Thymus (tissue), 14 donors: ENCODE results near the gene OR6Q1. TPM values are rescaled to one million over a fixed set of nuclear protein-coding genes. Genes with fewer than 3 reads are reported as not detected.
"Not testable (repeated sequence)": the region's sequence is repeated elsewhere in the genome, so short reads cannot be mapped to it uniquely, and the experiment has no call there.

Experiments used
- DNase-seq, 9 donors: peaks; one replicate each; pipeline ENCODE4 v3.0.0-alpha.2; 2013; ENCODE audit warnings: low spot score in 9 of 9, low read depth in 6 of 9, missing footprints in 1 of 9
- H3K27ac ChIP-seq, 2 donors: one replicate each; pipeline ENCODE4 v1.5.1; 2013; ENCODE audit warnings: control low read depth in 1 of 2, low read depth in 1 of 2, low read length in 1 of 2, mild to moderate bottlenecking in 1 of 2, moderate library complexity in 1 of 2
- H3K27me3 ChIP-seq, 2 donors: one replicate each; pipeline ENCODE4 v1.5.1; 2013; ENCODE audit warnings: low read length in 1 of 2; ENCODE audit not compliant: control insufficient read depth in 2 of 2, insufficient read depth in 1 of 2
- H3K36me3 ChIP-seq, 2 donors: one replicate each; pipeline ENCODE4 v1.5.1; 2013; ENCODE audit warnings: low read length in 1 of 2, mild to moderate bottlenecking in 1 of 2, moderate library complexity in 1 of 2; ENCODE audit not compliant: control insufficient read depth in 2 of 2, insufficient read depth in 2 of 2
- H3K4me1 ChIP-seq, 2 donors: one replicate each; pipeline ENCODE4 v1.5.1; 2013; ENCODE audit warnings: low read length in 2 of 2; ENCODE audit not compliant: control insufficient read depth in 2 of 2, insufficient read depth in 2 of 2
- H3K4me3 ChIP-seq, 2 donors: one replicate each; pipeline ENCODE4 v1.5.1; 2013; ENCODE audit warnings: low read length in 2 of 2, control low read depth in 1 of 2, mild to moderate bottlenecking in 1 of 2
- H3K9me3 ChIP-seq, 2 donors: one replicate each; pipeline ENCODE4 v1.5.1; 2013; ENCODE audit warnings: low read length in 1 of 2, mild to moderate bottlenecking in 1 of 2; ENCODE audit not compliant: control insufficient read depth in 2 of 2, insufficient read depth in 1 of 2
- WGBS: extraction: QIAGEN DNeasy Blood & Tissue Kit; methylation state at CpG from one replicate; pipeline ENCODE4 v1.1.7; 2013; 5-methylcytosine and 5-hydroxymethylcytosine counted together
- long read RNA-seq, 10 donors: transcript quantifications; one replicate each; lab custom pipeline, GENCODE V29; 2026
- polyA plus RNA-seq: library from polyadenylated mRNA; stranded (reverse); fragments of 200-250 nt; gene quantifications from one replicate; pipeline ENCODE4 v1.2.3, GENCODE V29; 2013
- total RNA-seq: library from RNA; stranded (reverse); fragments of 120-200 nt; gene quantifications from one replicate; pipeline ENCODE4 v1.2.4, GENCODE V29; 2013
- donor health status: healthy.

OR6Q1 gene, protein sequence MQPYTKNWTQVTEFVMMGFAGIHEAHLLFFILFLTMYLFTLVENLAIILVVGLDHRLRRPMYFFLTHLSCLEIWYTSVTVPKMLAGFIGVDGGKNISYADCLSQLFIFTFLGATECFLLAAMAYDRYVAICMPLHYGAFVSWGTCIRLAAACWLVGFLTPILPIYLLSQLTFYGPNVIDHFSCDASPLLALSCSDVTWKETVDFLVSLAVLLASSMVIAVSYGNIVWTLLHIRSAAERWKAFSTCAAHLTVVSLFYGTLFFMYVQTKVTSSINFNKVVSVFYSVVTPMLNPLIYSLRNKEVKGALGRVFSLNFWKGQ
- total RNA-seq (not detected), polyA plus RNA-seq (not detected)
- long read RNA-seq, donor 1, result 0 reads
- long read RNA-seq, donor 2, result 0 reads
- long read RNA-seq, donor 3, result 0 reads
- long read RNA-seq, donor 4, result 0 reads
- long read RNA-seq, donor 5, result 0 reads
- long read RNA-seq, donor 6, result 0 reads
- long read RNA-seq, donor 7, result 0 reads
- long read RNA-seq, donor 8, result 0 reads
- long read RNA-seq, donor 9, result 0 reads
- long read RNA-seq, donor 10, result 0 reads

DNA sequence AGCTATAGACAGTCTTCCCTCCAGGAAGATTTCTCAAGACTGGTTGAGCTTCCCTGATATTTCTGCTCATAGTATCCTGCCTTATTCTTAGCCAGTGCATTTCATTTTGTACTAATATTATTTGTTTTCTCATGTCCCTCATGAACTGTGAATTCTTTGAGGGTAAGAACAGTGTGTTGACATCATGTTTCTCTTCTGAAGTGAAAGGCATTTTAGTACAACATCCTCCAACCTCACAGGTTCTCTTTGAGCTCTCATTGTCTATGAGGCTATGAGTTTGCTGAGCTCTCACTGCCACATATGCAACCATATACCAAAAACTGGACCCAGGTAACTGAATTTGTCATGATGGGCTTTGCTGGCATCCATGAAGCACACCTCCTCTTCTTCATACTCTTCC lies at the start of gene OR6Q1:
Gene OR6Q1 (plus strand): TSS at position 301 of the 400 bp plus-strand sequence. CDS start 0 bp downstream, at position 301.
- no peak for DNase-seq
- Histone ChIP-seq H3K4me3 (no peak within 1 kb of the TSS), H3K27me3 (no peaks in the 10 kb centered on the region), H3K9me3 (peaks cover 0 to 6% of the 10 kb centered on the region in 2 donors), H3K27ac (no peak within 1 kb of the TSS), H3K36me3 (no peaks in the 10 kb centered on the region), H3K4me1 (no peaks in the 10 kb centered on the region)

DNA sequence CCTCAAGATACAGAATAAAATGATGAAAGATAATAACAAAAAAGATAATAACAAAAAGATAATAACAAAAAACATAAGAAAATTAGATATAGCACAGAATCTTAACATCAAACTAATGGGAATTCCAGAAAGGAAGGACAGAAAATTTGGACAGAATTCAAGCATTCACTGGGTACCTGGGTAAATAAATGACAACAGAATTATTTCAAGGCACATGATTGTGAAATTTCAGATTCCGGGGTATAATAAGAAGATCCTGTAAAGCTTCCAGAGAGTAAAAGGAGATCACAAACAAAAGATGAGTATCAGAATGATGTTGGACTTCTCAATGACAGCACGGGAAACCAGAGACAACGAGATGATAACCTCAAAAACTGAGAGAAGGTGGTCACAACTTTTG lies 49.2 kb upstream of the OR6Q1 start:
- WGBS, result 87% methylated on average over 3 of the region's 3 CpGs
- Histone ChIP-seq H3K27me3 (no peaks in the 10 kb centered on the region), H3K27ac (no peak overlapping the region), H3K4me3 (no peak overlapping the region), H3K36me3 (no peaks in the 10 kb centered on the region), H3K4me1 (no peaks in the 10 kb centered on the region), H3K9me3 (no peaks in the 10 kb centered on the region)
- no peak for DNase-seq

DNA sequence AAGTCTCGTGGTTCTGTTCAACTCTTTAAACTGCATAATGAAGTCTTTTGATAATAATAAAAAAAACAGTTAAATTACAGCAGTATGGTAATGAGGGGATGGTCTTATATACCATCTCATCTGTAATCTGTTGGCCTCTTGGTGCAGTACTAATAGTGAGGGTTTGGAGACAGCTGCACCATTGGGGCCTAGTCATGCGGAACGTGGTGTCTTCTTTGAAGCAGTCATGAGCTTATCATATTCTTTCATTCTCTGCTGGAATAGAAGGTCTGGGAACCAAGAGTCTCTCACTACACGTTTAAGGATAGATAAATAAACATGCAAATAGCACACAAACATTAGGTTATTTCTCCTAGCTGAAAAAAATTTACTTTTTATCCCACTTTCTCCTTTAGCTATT lies 48.0 kb upstream of the OR6Q1 start:
- Histone ChIP-seq H3K36me3 (no peaks in the 10 kb centered on the region), H3K27ac (no peak overlapping the region), H3K4me3 (no peak overlapping the region), H3K27me3 (no peaks in the 10 kb centered on the region), H3K4me1 (no peaks in the 10 kb centered on the region), H3K9me3 (no peaks in the 10 kb centered on the region)
- whole genome bisulfite sequencing, result 83% methylated on average over 4 of the region's 4 CpGs
- DNase-seq, result no peak

DNA sequence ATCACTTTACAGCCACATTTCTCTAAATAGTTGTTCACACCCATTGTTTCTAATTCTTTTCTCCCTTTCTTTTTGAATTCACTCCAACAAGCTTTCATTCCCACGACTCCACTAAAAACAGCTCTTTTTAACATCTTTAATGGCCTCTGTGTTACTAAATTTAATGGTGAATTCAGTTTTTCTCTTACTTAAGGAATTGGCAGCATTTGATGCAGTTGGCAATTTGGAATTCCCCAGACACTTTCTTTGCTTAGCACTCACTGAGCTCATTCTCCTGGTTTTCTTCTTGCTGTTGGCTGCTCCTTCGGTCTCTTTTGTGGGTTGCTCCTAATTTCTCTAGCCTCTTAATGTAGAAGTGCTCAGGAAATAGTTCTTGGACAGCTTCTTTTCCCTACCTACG lies 47.6 kb upstream of the OR6Q1 start:
- Histone ChIP-seq H3K4me3 (no peak overlapping the region), H3K4me1 (no peaks in the 10 kb centered on the region), H3K27me3 (no peaks in the 10 kb centered on the region), H3K36me3 (no peaks in the 10 kb centered on the region), H3K27ac (no peak overlapping the region), H3K9me3 (no peaks in the 10 kb centered on the region)
- WGBS, result 87% methylated on average over 3 of the region's 3 CpGs
- no peak for DNase-seq

DNA sequence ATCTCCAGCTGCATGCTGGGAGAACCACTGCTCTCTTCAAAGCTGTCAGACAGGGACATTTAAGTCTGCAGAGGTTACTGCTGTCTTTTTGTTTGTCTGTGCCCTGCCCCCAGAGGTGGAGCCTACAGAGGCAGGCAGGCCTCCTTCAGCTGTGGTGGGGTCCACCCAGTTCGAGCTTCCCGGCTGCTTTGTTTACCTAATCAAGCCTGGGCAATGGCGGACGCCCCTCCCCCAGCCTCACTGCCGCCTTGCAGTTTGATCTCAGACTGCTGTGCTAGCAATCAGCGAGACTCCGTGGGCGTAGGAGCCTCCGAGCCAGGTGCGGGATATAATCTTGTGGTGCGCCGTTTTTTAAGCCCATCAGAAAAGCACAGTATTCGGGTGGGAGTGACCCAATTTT lies 31.2 kb upstream of the OR6Q1 start:
- not testable (repeated sequence) for H3K4me3 ChIP-seq
- 88% methylated on average over 13 of the region's 13 CpGs for WGBS

DNA sequence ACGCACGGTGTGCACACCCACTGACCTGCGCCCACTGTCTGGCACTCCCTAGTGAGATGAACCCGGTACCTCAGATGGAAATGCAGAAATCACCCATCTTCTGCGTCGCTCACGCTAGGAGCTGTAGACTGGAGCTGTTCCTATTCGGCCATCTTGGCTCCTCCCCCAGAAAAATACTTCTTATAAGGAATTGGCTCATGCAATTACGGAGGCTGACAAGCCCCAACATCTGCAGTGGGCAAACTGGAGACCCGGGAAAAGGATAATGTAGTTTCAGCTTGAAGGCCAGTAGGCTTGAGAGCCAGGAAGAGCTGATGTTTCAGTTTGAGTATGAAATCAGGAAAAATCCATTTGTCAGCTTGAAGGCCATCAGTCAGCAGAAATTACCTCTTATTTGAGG lies 30.7 kb upstream of the OR6Q1 start:
- not testable (repeated sequence) for H3K4me1 ChIP-seq, H3K36me3 ChIP-seq, H3K27ac ChIP-seq, DNase-seq, H3K4me3 ChIP-seq, H3K9me3 ChIP-seq, H3K27me3 ChIP-seq
- 90% methylated on average over 10 of the region's 10 CpGs for WGBS

More for the DNA sequence above, 31.2 kb upstream of the OR6Q1 start:
- not testable (repeated sequence) for H3K36me3 ChIP-seq, H3K27me3 ChIP-seq, H3K9me3 ChIP-seq, H3K27ac ChIP-seq, DNase-seq, H3K4me1 ChIP-seq

DNA sequence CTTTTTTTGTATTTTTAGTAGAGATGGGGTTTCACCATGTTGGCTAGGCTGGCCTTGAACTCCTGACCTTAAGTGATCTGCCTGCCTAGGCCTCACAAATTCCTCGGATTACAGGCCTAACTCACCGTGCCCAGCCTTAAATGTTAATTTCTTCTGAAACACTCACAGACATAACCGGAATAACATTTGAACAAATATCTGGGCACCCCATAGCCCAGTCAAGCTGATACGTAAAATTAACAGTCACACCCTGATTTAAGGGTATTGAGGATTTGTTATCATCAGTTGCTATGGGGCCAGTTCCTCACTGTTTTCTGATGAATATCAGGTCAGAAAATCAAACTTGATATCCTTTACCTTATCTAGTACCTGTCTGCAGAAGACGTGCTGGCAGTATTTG lies 30.1 kb upstream of the OR6Q1 start:
- H3K27ac ChIP-seq, result no peak overlapping the region
- H3K9me3 ChIP-seq, result no peaks in the 10 kb centered on the region
- no peaks in the 10 kb centered on the region for H3K4me1 ChIP-seq
- DNase-seq, result no peak
- no peak overlapping the region for H3K4me3 ChIP-seq
- no peaks in the 10 kb centered on the region for H3K36me3 ChIP-seq
- H3K27me3 ChIP-seq, result no peaks in the 10 kb centered on the region
- 77% methylated on average over 5 of the region's 5 CpGs for WGBS

DNA sequence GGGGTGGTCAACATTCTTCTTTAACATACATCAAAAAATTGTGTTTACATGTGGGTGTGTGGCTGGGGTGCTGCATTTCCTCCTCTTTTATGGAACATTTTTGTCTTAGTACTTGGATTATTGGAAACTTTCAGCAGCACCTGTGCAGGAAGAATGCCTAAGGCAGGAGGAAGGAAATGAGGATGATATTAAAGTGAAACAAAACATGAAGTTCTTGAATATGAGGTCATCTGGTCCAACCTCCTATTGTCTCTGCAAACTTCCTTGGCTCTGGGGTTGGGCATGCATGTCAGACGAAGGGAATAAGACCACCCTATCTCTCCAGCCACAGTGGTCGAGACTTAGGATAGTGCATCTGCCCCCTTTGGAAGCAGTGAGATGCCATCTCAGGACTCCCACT lies 27.7 kb upstream of the OR6Q1 start:
- H3K4me1 ChIP-seq, result no peaks in the 10 kb centered on the region
- no peak overlapping the region for H3K4me3 ChIP-seq
- no peaks in the 10 kb centered on the region for H3K36me3 ChIP-seq
- WGBS, result 75% methylated on average over 2 of the region's 2 CpGs
- no peak overlapping the region for H3K27ac ChIP-seq
- no peak for DNase-seq
- no peaks in the 10 kb centered on the region for H3K27me3 ChIP-seq
- H3K9me3 ChIP-seq, result no peaks in the 10 kb centered on the region

DNA sequence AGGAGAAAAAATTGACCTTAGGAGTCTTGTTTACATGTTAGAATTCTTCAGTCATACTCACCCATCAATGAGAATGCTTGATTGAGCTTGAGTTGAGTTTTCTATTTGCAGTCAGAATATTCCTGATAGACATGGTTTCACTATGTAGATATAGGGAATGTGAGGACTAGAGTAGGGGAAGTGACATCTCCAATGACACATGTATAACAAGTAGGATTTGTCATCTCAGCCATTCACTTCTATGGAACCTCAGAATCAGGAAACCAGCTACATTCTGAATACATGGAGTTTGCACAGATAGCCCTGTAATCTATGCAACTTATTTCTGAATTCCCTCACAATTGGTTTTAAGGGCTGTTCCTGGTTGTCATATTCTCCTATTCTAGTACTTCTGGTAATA lies 27.2 kb upstream of the OR6Q1 start:
- no peaks in the 10 kb centered on the region for H3K36me3 ChIP-seq
- no peaks in the 10 kb centered on the region for H3K4me1 ChIP-seq
- no peak overlapping the region for H3K27ac ChIP-seq
- DNase-seq, result no peak
- no peak overlapping the region for H3K4me3 ChIP-seq
- H3K27me3 ChIP-seq, result no peaks in the 10 kb centered on the region
- no peaks in the 10 kb centered on the region for H3K9me3 ChIP-seq
